ENCODE data around the gene CD7.

The CD7 gene

DNA sequence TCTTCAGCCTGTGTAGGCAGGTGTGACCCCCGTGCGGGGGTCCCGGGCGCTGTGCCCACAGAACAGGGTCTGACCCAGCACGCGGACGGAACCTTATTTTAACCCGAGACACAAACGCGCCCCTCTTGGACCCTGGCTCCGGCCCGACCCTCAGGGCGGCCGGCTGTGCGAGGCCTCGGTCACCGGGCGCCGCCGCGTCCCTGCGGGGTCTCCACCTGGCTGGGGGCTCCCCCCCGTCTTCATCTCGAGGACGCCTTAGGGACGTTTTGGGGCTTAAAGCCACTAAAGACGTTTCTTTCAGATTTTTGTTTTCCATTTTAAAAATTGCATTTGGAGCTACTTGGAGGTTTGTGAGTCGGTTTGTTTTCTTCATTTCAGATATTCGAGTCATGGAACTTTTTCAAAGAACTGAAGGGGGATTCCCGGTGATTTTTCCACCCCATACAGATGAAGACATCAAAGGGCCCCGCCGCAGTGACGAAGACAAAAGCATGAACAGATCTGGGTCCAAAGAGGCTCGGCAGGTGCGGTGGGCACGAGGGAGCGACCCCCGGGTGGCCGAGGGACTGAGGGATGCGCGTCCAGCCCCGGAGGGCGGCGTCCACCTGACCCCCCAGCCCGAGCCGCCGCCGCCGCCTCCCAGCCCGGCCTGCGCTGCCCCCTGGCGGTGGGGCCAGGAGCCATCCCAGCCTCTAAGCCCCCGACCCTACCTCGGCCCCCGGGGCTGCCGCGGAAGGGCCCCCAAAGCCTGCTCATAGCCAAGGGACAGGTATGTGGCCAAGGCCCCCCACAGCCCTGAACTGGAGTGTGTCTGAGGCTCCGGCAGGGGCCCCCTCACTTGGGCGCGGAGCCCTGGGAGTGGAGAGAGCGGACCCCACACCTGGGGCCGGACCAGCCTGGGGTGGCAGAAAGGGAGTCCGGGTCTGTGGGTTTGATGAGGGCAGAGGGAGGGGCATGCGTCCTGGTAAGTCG is 3.8 kb upstream of the CD7 start:
- TF ChIP-seq CEBPB (IDR thresholded peaks at IDR 0.05) (no peak), NFIC (IDR thresholded peaks at IDR 0.05) (no peak), ZBTB7A (IDR thresholded peaks at IDR 0.05; ENCODE audit: low read depth) (peak; percentile 87), EGR1 (IDR thresholded peaks at IDR 0.05) (no peak), EP300 (IDR thresholded peaks at IDR 0.05; ENCODE audit: borderline replicate concordance) (0 out of 2 replicates have a peak, but pooled peaks have one; percentile 14), YY1 (IDR thresholded peaks at IDR 0.05; ENCODE audit: low read depth) (no peak), TCF12 (IDR thresholded peaks at IDR 0.05; ENCODE audit: low read depth) (no peak), RAD21 (IDR thresholded peaks at IDR 0.05; ENCODE audit: low read depth) (peak; percentile 74), TAF1 (IDR thresholded peaks at IDR 0.05; ENCODE audit: low read depth) (no peak)
- TF ChIP-seq, protein P1, sequence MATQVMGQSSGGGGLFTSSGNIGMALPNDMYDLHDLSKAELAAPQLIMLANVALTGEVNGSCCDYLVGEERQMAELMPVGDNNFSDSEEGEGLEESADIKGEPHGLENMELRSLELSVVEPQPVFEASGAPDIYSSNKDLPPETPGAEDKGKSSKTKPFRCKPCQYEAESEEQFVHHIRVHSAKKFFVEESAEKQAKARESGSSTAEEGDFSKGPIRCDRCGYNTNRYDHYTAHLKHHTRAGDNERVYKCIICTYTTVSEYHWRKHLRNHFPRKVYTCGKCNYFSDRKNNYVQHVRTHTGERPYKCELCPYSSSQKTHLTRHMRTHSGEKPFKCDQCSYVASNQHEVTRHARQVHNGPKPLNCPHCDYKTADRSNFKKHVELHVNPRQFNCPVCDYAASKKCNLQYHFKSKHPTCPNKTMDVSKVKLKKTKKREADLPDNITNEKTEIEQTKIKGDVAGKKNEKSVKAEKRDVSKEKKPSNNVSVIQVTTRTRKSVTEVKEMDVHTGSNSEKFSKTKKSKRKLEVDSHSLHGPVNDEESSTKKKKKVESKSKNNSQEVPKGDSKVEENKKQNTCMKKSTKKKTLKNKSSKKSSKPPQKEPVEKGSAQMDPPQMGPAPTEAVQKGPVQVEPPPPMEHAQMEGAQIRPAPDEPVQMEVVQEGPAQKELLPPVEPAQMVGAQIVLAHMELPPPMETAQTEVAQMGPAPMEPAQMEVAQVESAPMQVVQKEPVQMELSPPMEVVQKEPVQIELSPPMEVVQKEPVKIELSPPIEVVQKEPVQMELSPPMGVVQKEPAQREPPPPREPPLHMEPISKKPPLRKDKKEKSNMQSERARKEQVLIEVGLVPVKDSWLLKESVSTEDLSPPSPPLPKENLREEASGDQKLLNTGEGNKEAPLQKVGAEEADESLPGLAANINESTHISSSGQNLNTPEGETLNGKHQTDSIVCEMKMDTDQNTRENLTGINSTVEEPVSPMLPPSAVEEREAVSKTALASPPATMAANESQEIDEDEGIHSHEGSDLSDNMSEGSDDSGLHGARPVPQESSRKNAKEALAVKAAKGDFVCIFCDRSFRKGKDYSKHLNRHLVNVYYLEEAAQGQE (IDR thresholded peaks at IDR 0.05; ENCODE audit: low read depth), result no peak
- TF ChIP-seq, protein P2, sequence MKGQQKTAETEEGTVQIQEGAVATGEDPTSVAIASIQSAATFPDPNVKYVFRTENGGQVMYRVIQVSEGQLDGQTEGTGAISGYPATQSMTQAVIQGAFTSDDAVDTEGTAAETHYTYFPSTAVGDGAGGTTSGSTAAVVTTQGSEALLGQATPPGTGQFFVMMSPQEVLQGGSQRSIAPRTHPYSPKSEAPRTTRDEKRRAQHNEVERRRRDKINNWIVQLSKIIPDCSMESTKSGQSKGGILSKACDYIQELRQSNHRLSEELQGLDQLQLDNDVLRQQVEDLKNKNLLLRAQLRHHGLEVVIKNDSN (IDR thresholded peaks at IDR 0.05), result no peak

DNA sequence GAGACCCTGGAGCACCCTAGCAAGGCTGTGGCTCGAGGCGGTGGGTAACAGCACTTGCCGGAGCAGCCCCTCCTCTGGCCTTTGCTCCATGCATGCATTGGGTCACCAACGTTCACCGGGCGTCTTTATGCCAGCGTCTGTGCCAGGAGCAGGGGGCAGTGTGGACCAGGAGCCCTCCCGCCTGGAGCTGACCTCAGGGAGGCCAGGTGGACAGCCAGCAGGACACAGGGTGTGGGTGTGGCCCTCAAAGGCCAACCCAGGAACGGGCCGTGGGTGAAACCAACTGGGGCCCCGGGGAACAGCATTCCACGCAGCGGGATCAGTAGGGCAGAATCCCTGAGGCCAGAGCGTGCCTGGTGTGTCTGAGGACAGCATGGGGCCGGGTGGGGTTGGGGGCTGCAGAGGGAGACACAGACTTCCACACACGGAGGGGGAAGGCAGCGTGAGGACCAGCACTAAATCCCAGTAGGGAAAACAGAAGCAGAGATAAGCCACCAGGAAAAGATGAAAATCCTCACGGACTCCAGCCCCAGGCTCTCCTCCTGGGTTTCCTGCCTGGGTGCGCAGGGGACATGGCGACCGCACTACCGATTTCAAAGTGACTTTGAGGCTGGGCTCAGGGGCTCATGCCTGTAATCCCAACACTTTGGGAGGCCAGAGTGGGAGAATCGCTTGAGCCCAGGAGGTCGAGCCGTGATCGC is 2.9 kb upstream of the CD7 start:
- TF ChIP-seq YY1 (IDR thresholded peaks at IDR 0.05; ENCODE audit: low read depth) (no peak), EP300 (IDR thresholded peaks at IDR 0.05; ENCODE audit: borderline replicate concordance) (no peak), RAD21 (IDR thresholded peaks at IDR 0.05; ENCODE audit: low read depth) (no peak)
- TF ChIP-seq, protein P2 (IDR thresholded peaks at IDR 0.05), result no peak

DNA sequence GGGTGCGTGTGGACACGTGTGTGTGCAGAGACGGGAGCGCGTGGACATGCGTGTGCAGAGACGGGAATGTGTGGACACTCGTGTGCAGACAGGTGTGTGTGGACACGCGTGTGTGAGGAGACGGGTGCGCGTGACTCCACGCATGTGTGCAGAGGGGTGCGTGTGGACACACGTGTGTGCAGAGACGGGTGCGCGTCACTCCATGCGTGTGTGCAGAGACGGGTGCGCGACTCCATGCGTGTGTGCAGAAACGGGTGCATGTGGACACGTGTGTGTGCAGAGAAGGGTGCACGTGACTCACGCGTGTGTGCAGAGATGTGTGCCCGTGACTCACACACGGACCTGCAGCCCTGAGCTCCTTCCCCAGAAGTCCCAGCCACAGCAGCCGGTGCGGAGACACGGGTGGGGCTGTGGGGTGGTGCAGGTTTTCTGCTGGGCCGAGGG is 2.2 kb upstream of the CD7 start:
- TF ChIP-seq, protein P1 (IDR thresholded peaks at IDR 0.05; ENCODE audit: low read depth), result no peak
- TF ChIP-seq TAF1 (IDR thresholded peaks at IDR 0.05; ENCODE audit: low read depth) (no peak), RAD21 (IDR thresholded peaks at IDR 0.05; ENCODE audit: low read depth) (no peak), FOXM1 (IDR thresholded peaks at IDR 0.05; ENCODE audit: borderline replicate concordance, low read depth) (no peak), TCF12 (IDR thresholded peaks at IDR 0.05; ENCODE audit: low read depth) (no peak), EP300 (IDR thresholded peaks at IDR 0.05; ENCODE audit: borderline replicate concordance) (no peak)
- TF ChIP-seq, protein P3, sequence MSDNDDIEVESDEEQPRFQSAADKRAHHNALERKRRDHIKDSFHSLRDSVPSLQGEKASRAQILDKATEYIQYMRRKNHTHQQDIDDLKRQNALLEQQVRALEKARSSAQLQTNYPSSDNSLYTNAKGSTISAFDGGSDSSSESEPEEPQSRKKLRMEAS (IDR thresholded peaks at IDR 0.05), result no peak

GRCh38 chr17:82318772-82319606 is 1.6 kb upstream of the CD7 start:
- TF ChIP-seq YY1 (IDR thresholded peaks at IDR 0.05; ENCODE audit: low read depth) (no peak), CREB1 (IDR thresholded peaks at IDR 0.05; ENCODE audit: low read depth) (no peak), NFIC (IDR thresholded peaks at IDR 0.05) (no peak), CEBPB (IDR thresholded peaks at IDR 0.05) (no peak), ZBTB7A (IDR thresholded peaks at IDR 0.05; ENCODE audit: low read depth) (no peak), RAD21 (IDR thresholded peaks at IDR 0.05; ENCODE audit: low read depth) (no peak), EP300 (IDR thresholded peaks at IDR 0.05; ENCODE audit: borderline replicate concordance) (no peak), TCF12 (IDR thresholded peaks at IDR 0.05; ENCODE audit: low read depth) (no peak), EGR1 (IDR thresholded peaks at IDR 0.05) (no peak), FOXM1 (IDR thresholded peaks at IDR 0.05; ENCODE audit: borderline replicate concordance, low read depth) (no peak)
- TF ChIP-seq, protein P1 (IDR thresholded peaks at IDR 0.05; ENCODE audit: low read depth), result no peak
- TF ChIP-seq, protein P2 (IDR thresholded peaks at IDR 0.05), result no peak

Measured in Ishikawa (cell line).